Right lobe of liver (tissue), 4 donors: ENCODE data around the gene XCL1.

Experiments
- CTCF ChIP-seq, 4 donors: fragments of 200-600 bp in 3 of 4; fragments of 450-650 bp in 1 of 4; IDR thresholded peaks; one replicate each; pipeline versions ENCODE4 v1.5.1 to v1.8.0; 2016 to 2022; ENCODE audit warnings: antibody characterized with exemption in 4 of 4, mild to moderate bottlenecking in 2 of 4
- POLR2A ChIP-seq: fragments of 450-650 bp; IDR thresholded peaks from one replicate; pipeline ENCODE4 v1.6.1; 2017; ENCODE audit warnings: antibody characterized with exemption, mild to moderate bottlenecking
- donor health status: DM: no; HTN: no; CAD: no.
- donor health status: DM: no; HTN: no; CAD: no.
- donor health status: DM: no; HTN: yes; CAD: no.

- TF ChIP-seq CTCF (IDR thresholded peaks at IDR 0.05) (no peak), POLR2A (no peak)
These were observed 23.4 kb upstream of the XCL1 start for GRCh38 chr1:168552961-168553360.
